ENCODE data around the gene TMED8. TPM values are rescaled to one million over a fixed set of nuclear protein-coding genes. Genes with fewer than 3 reads are reported as not detected.

Gene TMED8
- total RNA-seq, 1 donor = 13.0 TPM

DNA sequence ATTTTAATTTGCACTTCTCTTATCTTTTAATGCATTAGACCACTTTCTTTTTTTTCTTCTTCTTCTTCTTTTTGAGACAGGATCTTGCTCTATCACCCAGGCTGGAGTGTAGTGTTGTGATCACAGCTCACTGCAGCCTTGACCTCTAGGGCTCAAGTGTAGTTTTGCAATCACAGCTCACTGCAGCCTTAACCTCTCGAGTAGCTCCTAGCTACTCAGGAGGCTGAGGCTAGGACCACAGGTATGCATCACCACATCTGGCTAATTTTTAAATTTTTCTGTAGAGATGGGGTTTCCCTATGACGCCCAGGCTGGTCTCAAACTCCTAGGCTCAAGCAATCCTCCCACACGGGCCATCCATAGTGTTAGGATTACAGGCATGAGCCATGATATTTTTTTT is 12.7 kb downstream of the TMED8 start:
- Histone ChIP-seq H4K20me1 (ENCODE audit: insufficient read depth, low read length) (peaks cover 2% of the 10 kb centered on the region), H3K79me2 (ENCODE audit: insufficient read depth, low read length) (no peaks in the 10 kb centered on the region), H3K36me3 (ENCODE audit: insufficient read depth, low read length) (no peaks in the 10 kb centered on the region), H3K4me2 (ENCODE audit: insufficient read depth, low read length) (no peak overlapping the region), H3K27ac (ENCODE audit: low read depth, low read length) (no peak overlapping the region), H3K4me3 (ENCODE audit: insufficient read depth, low read length) (no peak overlapping the region), H3K9me3 (ENCODE audit: low read depth, low read length) (no peaks in the 10 kb centered on the region), H3K27me3 (ENCODE audit: insufficient read depth, low read length) (no peaks in the 10 kb centered on the region), H2AFZ (ENCODE audit: low read length) (no peak overlapping the region), H3K4me1 (ENCODE audit: insufficient read depth, low read length) (no peaks in the 10 kb centered on the region)
- no peak for DNase-seq (ENCODE audit: insufficient read length, low spot score, missing footprints)
- TF ChIP-seq, protein P1, sequence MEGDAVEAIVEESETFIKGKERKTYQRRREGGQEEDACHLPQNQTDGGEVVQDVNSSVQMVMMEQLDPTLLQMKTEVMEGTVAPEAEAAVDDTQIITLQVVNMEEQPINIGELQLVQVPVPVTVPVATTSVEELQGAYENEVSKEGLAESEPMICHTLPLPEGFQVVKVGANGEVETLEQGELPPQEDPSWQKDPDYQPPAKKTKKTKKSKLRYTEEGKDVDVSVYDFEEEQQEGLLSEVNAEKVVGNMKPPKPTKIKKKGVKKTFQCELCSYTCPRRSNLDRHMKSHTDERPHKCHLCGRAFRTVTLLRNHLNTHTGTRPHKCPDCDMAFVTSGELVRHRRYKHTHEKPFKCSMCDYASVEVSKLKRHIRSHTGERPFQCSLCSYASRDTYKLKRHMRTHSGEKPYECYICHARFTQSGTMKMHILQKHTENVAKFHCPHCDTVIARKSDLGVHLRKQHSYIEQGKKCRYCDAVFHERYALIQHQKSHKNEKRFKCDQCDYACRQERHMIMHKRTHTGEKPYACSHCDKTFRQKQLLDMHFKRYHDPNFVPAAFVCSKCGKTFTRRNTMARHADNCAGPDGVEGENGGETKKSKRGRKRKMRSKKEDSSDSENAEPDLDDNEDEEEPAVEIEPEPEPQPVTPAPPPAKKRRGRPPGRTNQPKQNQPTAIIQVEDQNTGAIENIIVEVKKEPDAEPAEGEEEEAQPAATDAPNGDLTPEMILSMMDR (IDR thresholded peaks at IDR 0.05; ENCODE audit: extremely low read depth, low read depth, low read length) = no peak

GRCh38 chr14:77359626-77360025 is 17.3 kb downstream of the TMED8 start:
- Histone ChIP-seq H3K4me1 (ENCODE audit: insufficient read depth, low read length) (peaks cover 3% of the 10 kb centered on the region), H3K27ac (ENCODE audit: low read depth, low read length) (no peak overlapping the region), H4K20me1 (ENCODE audit: insufficient read depth, low read length) (peaks cover 9% of the 10 kb centered on the region), H3K4me3 (ENCODE audit: insufficient read depth, low read length) (no peak overlapping the region), H3K36me3 (ENCODE audit: insufficient read depth, low read length) (no peaks in the 10 kb centered on the region), H2AFZ (ENCODE audit: low read length) (no peak overlapping the region), H3K27me3 (ENCODE audit: insufficient read depth, low read length) (no peaks in the 10 kb centered on the region), H3K79me2 (ENCODE audit: insufficient read depth, low read length) (no peaks in the 10 kb centered on the region), H3K9me3 (ENCODE audit: low read depth, low read length) (no peaks in the 10 kb centered on the region), H3K4me2 (ENCODE audit: insufficient read depth, low read length) (no peak overlapping the region)
- no peak for DNase-seq (ENCODE audit: insufficient read length, low spot score, missing footprints)
- TF ChIP-seq, protein P1 (IDR thresholded peaks at IDR 0.05; ENCODE audit: extremely low read depth, low read depth, low read length) = no peak

- no peak overlapping the region for H3K27ac ChIP-seq (ENCODE audit: low read depth, low read length)
- H3K4me2 ChIP-seq (ENCODE audit: insufficient read depth, low read length) = no peak overlapping the region
- no peaks in the 10 kb centered on the region for H3K36me3 ChIP-seq (ENCODE audit: insufficient read depth, low read length)
- no peak overlapping the region for H3K4me3 ChIP-seq (ENCODE audit: insufficient read depth, low read length)
- H3K79me2 ChIP-seq (ENCODE audit: insufficient read depth, low read length) = peaks cover 2% of the 10 kb centered on the region
- H3K4me1 ChIP-seq (ENCODE audit: insufficient read depth, low read length) = peaks cover 3% of the 10 kb centered on the region
- no peaks in the 10 kb centered on the region for H3K9me3 ChIP-seq (ENCODE audit: low read depth, low read length)
- H2AFZ ChIP-seq (ENCODE audit: low read length) = no peak overlapping the region
- TF ChIP-seq, protein P1 (IDR thresholded peaks at IDR 0.05; ENCODE audit: extremely low read depth, low read depth, low read length) = no peak
- peaks cover 9% of the 10 kb centered on the region for H4K20me1 ChIP-seq (ENCODE audit: insufficient read depth, low read length)
- DNase-seq (ENCODE audit: insufficient read length, low spot score, missing footprints) = no peak
- no peaks in the 10 kb centered on the region for H3K27me3 ChIP-seq (ENCODE audit: insufficient read depth, low read length)
Measured at GRCh38 chr14:77356899-77357298, 20.0 kb downstream of the TMED8 start.

- Histone ChIP-seq H3K79me2 (ENCODE audit: insufficient read depth, low read length) (peaks cover 2% of the 10 kb centered on the region), H3K4me1 (ENCODE audit: insufficient read depth, low read length) (peaks cover 3% of the 10 kb centered on the region), H3K27ac (ENCODE audit: low read depth, low read length) (no peak overlapping the region), H3K36me3 (ENCODE audit: insufficient read depth, low read length) (no peaks in the 10 kb centered on the region), H3K4me2 (ENCODE audit: insufficient read depth, low read length) (no peak overlapping the region), H3K27me3 (ENCODE audit: insufficient read depth, low read length) (no peaks in the 10 kb centered on the region), H4K20me1 (ENCODE audit: insufficient read depth, low read length) (peaks cover 9% of the 10 kb centered on the region), H3K9me3 (ENCODE audit: low read depth, low read length) (no peaks in the 10 kb centered on the region), H3K4me3 (ENCODE audit: insufficient read depth, low read length) (no peak overlapping the region), H2AFZ (ENCODE audit: low read length) (no peak overlapping the region)
- TF ChIP-seq, protein P1 (IDR thresholded peaks at IDR 0.05; ENCODE audit: extremely low read depth, low read depth, low read length) = no peak
- DNase-seq (ENCODE audit: insufficient read length, low spot score, missing footprints) = no peak
Measured at GRCh38 chr14:77355811-77356210, 21.1 kb downstream of the TMED8 start.
